ENCODE data around the gene DECR2.

Gene DECR2

DNA sequence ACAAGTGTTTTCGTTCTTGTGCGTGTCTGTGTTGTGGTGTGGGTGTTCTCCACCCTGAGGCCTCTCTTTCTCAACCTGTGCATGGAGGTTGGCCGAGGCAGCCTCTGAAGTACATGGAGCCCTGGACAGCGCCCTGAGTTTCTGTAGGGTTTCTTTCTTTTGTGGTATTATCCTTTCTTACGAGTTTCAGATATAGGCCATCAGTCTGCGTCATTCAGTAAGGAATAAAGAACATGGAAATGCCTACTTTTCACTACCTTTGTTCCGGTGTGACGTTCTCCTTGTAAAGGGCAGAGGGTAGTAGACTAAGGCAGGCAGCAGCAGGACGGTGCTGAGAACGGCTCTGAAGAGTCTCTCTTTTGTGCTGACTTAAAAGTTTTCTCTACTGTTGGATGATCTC lies 42.3 kb downstream of the DECR2 start:
- DNase-seq (ENCODE audit: low read depth in 2 of 2): no peak

DNA sequence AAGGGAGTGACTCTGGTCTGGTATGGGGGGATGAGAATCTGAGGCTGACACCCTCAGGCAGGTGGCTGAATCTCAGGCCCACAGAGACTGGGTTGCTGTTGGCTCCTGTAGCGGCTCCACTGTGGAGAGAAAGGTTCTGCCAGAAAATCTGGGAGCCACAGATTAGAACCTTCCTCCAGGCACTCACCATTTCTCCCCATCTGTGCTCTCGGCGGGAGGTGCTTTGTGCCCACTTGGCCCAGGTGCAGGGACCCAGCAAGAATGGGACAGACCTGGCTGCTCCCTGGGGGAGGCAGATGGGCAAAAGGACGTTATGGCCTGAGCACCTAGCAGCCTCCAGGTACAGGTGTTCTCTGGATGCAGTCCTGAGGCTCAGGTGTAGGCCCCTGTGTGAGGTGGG lies 43.9 kb downstream of the DECR2 start:
- no peak for DNase-seq (ENCODE audit: low read depth in 2 of 2)

DNA sequence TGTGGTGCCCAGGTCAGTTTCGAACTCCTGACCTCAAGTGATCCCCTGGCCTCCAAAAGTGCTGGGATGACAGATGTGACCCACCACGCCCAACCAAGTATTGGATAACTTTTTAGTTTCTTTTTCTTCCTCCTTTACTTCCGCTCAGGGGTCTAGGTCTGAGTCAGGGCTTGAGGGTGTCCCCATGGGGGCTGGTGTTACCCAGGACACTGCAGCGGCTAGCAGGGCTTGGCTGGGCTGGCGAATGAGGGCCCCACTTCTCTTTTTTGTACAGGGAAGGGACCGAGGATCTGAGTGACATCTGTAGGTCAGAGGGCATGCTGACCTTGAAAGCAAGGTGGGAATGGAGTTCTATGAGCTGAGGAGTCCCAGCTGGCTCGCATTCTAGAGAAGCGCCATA lies 48.7 kb downstream of the DECR2 start:
- no peak for DNase-seq (ENCODE audit: low read depth in 2 of 2)

GRCh38 chr16:450785-451512 lies 49.3 kb downstream of the DECR2 start:
- DNase-seq (ENCODE audit: low read depth in 2 of 2): no peak

DNA sequence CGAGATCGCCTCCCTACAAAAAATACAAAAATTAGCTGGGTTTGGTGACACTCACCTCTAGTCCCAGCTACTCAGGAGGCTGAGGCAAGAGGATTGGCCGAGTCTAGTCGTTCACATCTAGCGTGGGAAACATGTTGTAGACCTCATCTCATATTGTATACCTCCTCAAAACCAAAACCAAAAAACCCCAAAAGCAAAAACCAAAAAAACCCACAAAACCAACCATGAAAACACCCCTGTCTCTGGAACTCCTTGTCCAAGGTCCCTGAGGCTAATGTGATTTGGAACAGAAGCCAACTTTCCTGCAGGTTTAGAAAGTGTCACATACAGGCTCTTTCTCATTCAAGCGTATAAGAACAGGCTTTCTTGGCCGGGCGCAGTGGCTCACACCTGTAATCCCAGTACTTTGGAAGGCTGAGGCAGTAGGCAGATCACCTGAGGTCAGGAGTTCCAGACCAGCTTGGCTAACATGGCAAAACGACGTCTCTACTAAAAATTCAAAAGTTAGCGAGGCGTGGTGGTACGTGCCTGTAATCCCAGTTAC lies 52.8 kb downstream of the DECR2 start:
- no peak for DNase-seq (ENCODE audit: low read depth in 2 of 2)

DNA sequence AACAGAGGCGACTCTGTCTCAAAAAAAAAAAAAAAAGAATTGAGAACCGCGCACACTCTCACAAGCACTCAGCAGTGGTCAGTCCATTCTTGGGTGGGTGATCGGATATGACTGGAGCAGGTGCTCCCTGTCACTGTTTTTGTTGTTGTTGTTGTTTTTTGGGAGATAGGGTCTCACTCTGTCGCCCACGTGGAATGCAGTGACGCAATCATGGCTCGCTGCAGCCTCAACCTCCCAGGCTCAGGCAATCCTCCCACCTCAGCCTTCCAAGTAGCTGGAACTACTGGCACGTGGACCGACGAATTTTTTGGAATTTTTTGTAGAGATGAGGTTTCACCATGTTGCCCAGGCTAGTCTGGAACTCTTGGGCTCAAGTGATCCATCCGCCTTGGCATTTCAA lies 53.8 kb downstream of the DECR2 start:
- DNase-seq (ENCODE audit: low read depth in 2 of 2): no peak

DNA sequence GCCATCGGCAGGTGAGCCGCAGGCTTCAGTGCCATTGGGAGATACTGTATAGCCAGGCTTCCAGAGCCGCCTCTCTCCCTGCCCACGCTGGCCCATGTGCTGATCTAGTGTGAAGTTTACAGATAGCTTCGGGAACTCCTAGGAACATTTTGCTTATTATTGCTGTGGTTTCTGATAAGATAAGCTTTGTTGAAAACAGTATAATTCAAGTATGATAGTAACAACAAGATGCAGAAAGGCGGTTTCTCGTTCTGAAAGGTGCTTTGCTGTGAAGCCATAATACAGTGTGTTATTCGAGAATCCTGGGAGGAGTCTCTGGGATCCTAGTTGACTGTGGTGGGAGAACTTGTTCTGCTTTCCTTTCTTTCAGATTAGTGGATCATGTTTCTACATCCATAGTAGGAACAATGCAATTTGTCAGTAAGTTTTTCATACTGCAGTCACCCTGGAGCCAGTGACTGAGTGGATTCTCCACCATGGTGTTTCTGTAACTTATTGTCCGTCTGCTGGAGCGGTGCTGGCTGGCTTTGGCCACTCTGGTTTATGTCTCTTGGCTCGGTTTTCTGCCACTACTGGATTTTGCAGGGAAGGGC lies 55.3 kb downstream of the DECR2 start:
- DNase-seq (ENCODE audit: low read depth in 2 of 2): no peak

DNA sequence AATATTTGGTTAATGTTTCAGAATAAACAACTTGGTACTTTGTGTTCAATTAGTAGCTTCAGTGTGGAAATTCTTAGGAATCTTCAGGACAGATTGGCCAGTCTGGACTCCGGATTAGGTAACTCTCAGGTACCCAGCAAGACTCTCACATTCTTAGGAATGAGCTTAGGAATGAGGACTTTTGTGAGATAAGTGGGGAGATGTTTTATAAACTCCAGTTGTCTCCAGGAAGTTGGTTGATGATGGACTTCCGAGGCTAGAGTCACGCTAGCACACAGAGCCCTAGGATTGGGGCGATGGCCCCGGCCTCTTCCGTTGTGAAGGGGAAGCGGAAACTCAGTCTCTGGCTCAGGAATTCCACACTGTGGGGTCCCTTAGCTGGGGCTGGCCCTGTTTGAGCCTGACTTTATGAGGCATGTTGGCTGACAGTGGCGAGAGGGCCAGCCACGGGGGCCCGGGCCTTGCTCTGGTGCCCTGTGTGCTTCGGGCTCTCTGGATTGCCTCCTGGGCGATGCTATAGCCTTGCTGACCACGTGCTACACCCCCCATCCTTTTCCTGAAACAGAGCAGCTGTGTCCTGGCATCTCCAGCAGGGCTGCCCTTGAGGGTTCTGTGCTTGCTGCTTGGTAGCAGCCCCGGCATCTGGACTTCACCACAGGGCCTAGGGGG lies 56.2 kb downstream of the DECR2 start:
- DNase-seq (ENCODE audit: low read depth in 2 of 2): no peak

- DNase-seq (ENCODE audit: low read depth in 2 of 2): no peak
These were observed 58.1 kb downstream of the DECR2 start for GRCh38 chr16:459761-460160.

DNA sequence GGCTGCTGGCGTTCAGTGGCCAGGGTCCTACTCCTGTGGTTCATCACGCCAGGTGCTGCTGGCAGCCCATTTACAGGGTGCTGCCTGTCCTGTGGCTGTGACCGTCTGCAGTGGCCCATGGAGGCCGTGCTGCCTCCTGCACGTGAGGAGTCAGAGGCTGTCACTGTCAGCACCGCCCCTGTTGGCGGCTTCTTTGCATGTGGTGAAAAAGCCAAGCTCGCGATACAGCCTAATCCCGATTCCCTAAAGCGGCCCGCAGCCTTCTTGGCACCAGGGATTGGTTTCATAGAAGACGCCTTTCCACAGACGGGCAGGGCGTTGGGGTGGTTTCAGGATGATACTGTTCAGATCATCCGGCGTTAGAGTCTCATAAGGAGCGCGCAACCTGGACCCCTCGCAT lies 59.1 kb downstream of the DECR2 start:
- DNase-seq (ENCODE audit: low read depth in 2 of 2): no peak

All from stimulated activated CD8-positive, alpha-beta memory T cell treated with anti-CD3 and anti-CD28 coated beads, Interleukin-2, amount 100 ng/mL, for 48 hours (primary cell).